Purkinje cell (primary cell): ENCODE measurements around the gene PHACTR2. TPM values are rescaled to one million over a fixed set of nuclear protein-coding genes. Genes with fewer than 3 reads are reported as not detected.

Experiments used
- polyA plus RNA-seq: library from polyadenylated mRNA; unstranded; fragments of >200 nt; fragmentation: Nextera tagmentation; gene quantifications from 2 replicates; pipeline ENCODE4 v1.2.1, GENCODE V29; 2014

PHACTR2 gene
- 121 and 168 TPM in 2 replicates for polyA plus RNA-seq

DNA sequence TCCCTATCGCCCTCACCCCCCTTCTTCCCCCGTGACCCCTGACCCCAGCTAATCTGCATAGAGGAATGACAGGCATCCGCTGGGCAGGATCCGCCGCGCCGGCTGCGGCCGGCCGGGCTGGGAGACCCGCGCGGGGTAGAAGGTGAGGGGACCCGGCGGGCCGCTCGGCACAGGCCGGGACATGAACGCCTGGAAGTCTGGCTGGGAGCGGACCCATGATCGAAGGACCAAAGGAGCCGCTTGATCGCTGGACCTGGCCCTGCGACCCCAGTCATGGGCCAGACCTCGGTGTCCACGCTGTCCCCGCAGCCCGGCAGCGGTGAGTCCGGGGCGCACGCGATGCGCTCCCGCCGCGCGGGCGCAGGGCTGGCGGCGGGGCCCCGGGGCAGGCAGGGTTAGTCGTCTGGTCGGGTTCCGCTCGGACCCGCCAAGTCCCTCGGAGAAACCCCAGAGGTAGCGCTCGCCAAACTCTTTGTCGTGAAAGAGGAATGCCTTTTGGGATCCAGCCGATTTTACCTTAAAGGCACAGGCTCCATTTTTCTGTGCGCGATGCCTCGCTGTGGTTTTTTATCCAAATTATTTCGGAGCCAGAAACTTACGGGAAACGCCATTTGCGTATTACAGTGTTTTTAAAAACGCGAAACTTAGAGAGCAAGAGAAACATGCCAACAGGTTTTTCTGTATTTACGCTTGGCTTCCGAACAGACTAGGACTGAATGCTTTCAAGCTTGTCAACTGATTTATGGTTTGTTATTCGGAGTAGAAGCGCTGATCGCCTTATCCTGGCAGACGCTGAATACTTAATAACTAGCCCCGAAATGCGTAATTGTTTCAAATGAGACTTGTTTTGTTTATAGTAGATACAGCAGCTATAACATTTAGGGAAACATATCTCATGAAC lies at the start of gene PHACTR2:
Gene PHACTR2 (plus strand): TSS at position 75 of the 901 bp plus-strand sequence. CDS start 199 bp downstream, at position 274.

DNA sequence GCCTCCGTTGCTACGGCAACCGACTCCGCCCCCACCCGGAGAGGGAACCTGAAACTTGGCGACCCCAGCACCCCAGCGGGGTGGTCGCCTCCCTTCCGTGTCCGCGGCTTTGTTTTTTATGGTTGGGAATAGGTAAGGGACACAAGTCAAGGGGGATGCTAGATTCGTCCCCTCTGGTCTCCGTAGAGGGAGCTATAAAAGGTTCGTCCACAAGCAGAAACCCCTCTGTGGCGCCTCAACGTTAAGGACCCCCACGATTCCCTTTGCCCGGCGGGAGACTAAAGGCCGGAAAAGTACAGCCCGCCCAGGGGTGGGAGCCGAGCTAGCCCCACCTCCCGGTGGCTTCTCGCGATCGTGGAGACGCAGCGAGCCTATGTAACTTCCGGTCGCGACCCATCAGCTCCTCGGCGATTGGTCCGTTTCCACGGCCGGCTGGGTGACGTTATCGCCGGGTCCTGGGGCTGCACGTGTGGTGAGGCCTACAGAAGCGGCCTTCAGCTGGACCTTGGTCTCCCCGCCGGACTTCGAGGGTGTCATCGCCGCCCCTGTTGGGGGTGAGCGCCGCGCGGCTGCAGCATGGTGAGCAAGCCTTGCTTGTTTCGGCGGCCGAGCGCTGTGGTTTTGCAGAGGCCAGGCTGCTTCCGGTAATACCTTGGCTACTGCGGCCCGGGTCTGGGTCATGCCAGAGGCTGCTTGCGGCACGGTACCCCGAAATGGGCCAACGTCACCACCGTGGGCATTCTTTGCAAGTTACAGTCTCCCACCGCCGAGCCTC lies 165.3 kb downstream of the PHACTR2 start, which contains the start of gene LTV1:
Gene LTV1 (plus strand): TSS at position 437 of the 775 bp plus-strand sequence. CDS start 140 bp downstream, at position 577.

DNA sequence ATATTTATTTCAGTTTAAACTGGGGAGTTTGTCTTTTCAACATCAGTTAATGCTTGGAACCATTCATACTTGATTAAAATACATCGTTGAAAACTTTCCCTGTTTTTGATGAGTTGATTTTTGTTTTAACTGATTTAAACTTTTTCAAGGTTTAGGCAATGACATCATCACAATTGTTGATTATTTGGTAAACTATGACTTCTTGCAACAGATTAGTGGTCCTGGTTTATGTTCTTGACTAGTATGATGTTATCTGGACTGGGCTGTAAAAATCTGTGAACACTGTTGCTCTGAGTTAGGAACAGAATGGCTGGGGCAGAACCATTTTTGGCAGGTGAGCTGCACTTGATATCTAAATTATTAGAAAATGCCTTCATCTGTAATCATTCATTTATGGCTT lies 186.5 kb downstream of the PHACTR2 start, which contains the start of gene ZC2HC1B:
Gene ZC2HC1B (plus strand): TSS at position 241 of the 400 bp plus-strand sequence. CDS start 66 bp downstream, at position 307.

Other genes starting within 250 kb of the PHACTR2 start
- gene ADAT2, start 227.3 kb upstream of the PHACTR2 start, polyA plus RNA-seq: 3.3 and 3.8 TPM in 2 replicates
- 62.2 and 90.2 TPM in 2 replicates for gene PEX3, start 227.2 kb upstream of the PHACTR2 start, polyA plus RNA-seq
- gene FUCA2, start 166.2 kb upstream of the PHACTR2 start, polyA plus RNA-seq: 33.7 and 40.3 TPM in 2 replicates
- gene LTV1, start 165.4 kb downstream of the PHACTR2 start, polyA plus RNA-seq: 42.5 and 44.5 TPM in 2 replicates
- gene ZC2HC1B, start 186.5 kb downstream of the PHACTR2 start, polyA plus RNA-seq: not detected in 2 replicates